SU-DHL-6 (cell line): ENCODE measurements around the gene EVI5L.

Experiments
- H2AFZ ChIP-seq: fragments of 200-600 bp; sonication (generic); 2 replicates; pipeline ENCODE4 v1.6.1; 2014; ENCODE audit warnings: low read depth, mild to moderate bottlenecking, moderate library complexity, mixed read lengths, antibody characterized with exemption, low read length; ENCODE audit not compliant: severe bottlenecking
- H3F3A ChIP-seq: fragments of 200-600 bp; shearing (Covaris generic); 2 replicates; pipeline ENCODE4 v1.6.0; 2016; ENCODE audit warnings: antibody characterized with exemption, mild to moderate bottlenecking; ENCODE audit not compliant: insufficient read depth
- H3K27ac ChIP-seq: fragments of 200-600 bp; sonication (generic); 2 replicates; pipeline ENCODE4 v1.5.1; 2016; ENCODE audit warnings: low read depth, mild to moderate bottlenecking, low read length, moderate library complexity, mixed read lengths
- H3K27me3 ChIP-seq: fragments of 200-600 bp; sonication (generic), shearing (Covaris generic); 2 replicates; pipeline ENCODE4 v1.6.0; 2014; ENCODE audit warnings: mild to moderate bottlenecking, low read length
- H3K36me3 ChIP-seq: fragments of 200-600 bp; sonication (generic); 2 replicates; pipeline ENCODE4 v1.6.1; 2014; ENCODE audit warnings: mild to moderate bottlenecking, low read length, mixed read lengths
- H3K4me2 ChIP-seq: fragments of 300-600, 200-600 bp; shearing (Covaris generic), sonication (generic); 2 replicates; pipeline ENCODE4 v1.6.0; 2014; ENCODE audit warnings: low read length, low read depth, mild to moderate bottlenecking; ENCODE audit not compliant: poor library complexity, severe bottlenecking
- H3K4me3 ChIP-seq: fragments of 200-600 bp; sonication (generic); 2 replicates; pipeline ENCODE4 v1.5.1; 2014; ENCODE audit warnings: antibody characterized with exemption, low read length, mild to moderate bottlenecking, mixed read lengths; ENCODE audit not compliant: insufficient read depth, poor library complexity, severe bottlenecking
- H3K79me2 ChIP-seq: fragments of 200-600 bp; sonication (generic); 2 replicates; pipeline ENCODE4 v1.6.1; 2014; ENCODE audit warnings: mild to moderate bottlenecking, low read length, moderate library complexity; ENCODE audit not compliant: insufficient read depth
- H3K9ac ChIP-seq: fragments of 200-600 bp; sonication (generic); 2 replicates; pipeline ENCODE4 v1.7.0; 2014; ENCODE audit warnings: mild to moderate bottlenecking, low read length
- H3K9me2 ChIP-seq: fragments of 200-600 bp; sonication (generic); replicated peaks from 2 replicates; pipeline ENCODE4 v1.6.1; 2014; ENCODE audit warnings: low read length; ENCODE audit not compliant: insufficient read depth
- H3K9me3 ChIP-seq: fragments of 200-600 bp; sonication (generic); 2 replicates; pipeline ENCODE4 v1.6.1; 2014; ENCODE audit warnings: low read length, mixed read lengths; ENCODE audit not compliant: insufficient read depth
- H4K20me1 ChIP-seq: fragments of 200-600 bp; sonication (generic); 2 replicates; pipeline ENCODE4 v1.6.1; 2014; ENCODE audit warnings: low read depth, mild to moderate bottlenecking, antibody characterized with exemption, low read length, moderate library complexity, mixed read lengths
- EZH2phosphoT487 ChIP-seq: fragments of 200-600 bp; sonication (generic), shearing (Covaris generic); conservative IDR thresholded peaks from 2 replicates; pipeline ENCODE4 v1.6.1; 2018; ENCODE audit warnings: mild to moderate bottlenecking, antibody characterized with exemption, low read length, moderate library complexity, mixed read lengths
- TF ChIP-seq, protein P1 (sequence below): fragments of 200-600 bp; sonication (generic); IDR thresholded peaks from one replicate; pipeline ENCODE4 v1.5.1; 2017; ENCODE audit warnings: antibody characterized with exemption, mild to moderate bottlenecking, low read length, moderate library complexity; ENCODE audit not compliant: insufficient read depth, poor library complexity, severe bottlenecking

Gene EVI5L

DNA sequence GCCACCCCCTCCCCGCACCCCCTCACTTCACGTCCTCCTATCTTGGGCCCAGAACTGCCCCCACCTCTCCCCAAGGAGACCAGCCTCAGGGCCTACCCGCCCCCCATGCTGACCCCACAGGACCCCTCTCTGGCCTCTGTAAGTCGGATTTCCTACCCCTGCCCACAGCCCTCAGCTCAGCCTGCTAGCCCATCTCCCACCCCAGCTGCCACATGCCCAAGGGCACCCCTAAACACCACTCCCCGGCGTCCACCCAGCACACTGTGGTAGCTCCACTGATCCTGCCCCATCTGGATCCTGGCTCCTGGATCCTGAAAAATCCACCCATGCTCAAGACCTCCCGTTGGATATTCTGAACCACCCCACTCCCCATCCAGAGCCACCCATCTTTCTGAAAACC lies 805 bp downstream of the EVI5L start:
- no peaks in the 10 kb centered on the region for H3F3A ChIP-seq
- H3K9me3 ChIP-seq, result no peaks in the 10 kb centered on the region
- peak overlapping the region; percentile 54 for H3K4me3 ChIP-seq
- H3K79me2 ChIP-seq, result no peaks in the 10 kb centered on the region
- no peaks in the 10 kb centered on the region for H3K9me2 ChIP-seq
- no peaks in the 10 kb centered on the region for H3K36me3 ChIP-seq
- H3K9ac ChIP-seq, result peak overlapping the region; percentile 49; the same call in 1 of the 2 replicates
- H3K27me3 ChIP-seq, result no peaks in the 10 kb centered on the region
- H4K20me1 ChIP-seq, result no peaks in the 10 kb centered on the region
- H3K27ac ChIP-seq, result no peak overlapping the region
- no peak overlapping the region for H2AFZ ChIP-seq
- H3K4me2 ChIP-seq, result peak overlapping the region; percentile 57
- TF ChIP-seq, protein P1, sequence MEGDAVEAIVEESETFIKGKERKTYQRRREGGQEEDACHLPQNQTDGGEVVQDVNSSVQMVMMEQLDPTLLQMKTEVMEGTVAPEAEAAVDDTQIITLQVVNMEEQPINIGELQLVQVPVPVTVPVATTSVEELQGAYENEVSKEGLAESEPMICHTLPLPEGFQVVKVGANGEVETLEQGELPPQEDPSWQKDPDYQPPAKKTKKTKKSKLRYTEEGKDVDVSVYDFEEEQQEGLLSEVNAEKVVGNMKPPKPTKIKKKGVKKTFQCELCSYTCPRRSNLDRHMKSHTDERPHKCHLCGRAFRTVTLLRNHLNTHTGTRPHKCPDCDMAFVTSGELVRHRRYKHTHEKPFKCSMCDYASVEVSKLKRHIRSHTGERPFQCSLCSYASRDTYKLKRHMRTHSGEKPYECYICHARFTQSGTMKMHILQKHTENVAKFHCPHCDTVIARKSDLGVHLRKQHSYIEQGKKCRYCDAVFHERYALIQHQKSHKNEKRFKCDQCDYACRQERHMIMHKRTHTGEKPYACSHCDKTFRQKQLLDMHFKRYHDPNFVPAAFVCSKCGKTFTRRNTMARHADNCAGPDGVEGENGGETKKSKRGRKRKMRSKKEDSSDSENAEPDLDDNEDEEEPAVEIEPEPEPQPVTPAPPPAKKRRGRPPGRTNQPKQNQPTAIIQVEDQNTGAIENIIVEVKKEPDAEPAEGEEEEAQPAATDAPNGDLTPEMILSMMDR, result no peak
- TF ChIP-seq EZH2phosphoT487, result no peak

DNA sequence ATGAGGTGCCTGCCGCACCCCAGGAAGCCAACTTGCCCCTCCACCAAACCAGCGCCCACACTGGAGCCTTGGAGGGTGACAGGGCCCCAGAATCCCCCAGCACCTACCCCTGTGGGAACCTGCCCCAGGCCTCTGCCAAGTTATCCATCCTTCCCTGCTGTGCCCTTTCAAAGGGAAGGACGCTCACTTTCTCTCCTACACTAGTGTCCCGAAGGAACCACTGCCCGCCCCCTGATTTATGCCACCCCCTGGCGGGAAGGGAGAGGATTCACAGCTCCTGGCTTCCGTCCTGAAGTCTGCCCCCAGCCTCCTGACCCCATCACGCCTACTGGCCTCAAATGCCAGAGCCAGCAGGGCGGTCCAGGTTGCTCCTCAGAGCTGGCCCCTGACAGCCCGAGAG lies 1.4 kb downstream of the EVI5L start:
- Histone ChIP-seq H3F3A (no peaks in the 10 kb centered on the region), H2AFZ (no peak overlapping the region), H3K9ac (no peak overlapping the region), H3K36me3 (no peaks in the 10 kb centered on the region), H3K9me3 (no peaks in the 10 kb centered on the region), H3K27ac (no peak overlapping the region), H3K4me3 (no peak overlapping the region), H3K79me2 (no peaks in the 10 kb centered on the region), H4K20me1 (no peaks in the 10 kb centered on the region), H3K27me3 (no peaks in the 10 kb centered on the region), H3K9me2 (no peaks in the 10 kb centered on the region), H3K4me2 (no peak overlapping the region)
- TF ChIP-seq EZH2phosphoT487, result no peak
- TF ChIP-seq, protein P1, result no peak

DNA sequence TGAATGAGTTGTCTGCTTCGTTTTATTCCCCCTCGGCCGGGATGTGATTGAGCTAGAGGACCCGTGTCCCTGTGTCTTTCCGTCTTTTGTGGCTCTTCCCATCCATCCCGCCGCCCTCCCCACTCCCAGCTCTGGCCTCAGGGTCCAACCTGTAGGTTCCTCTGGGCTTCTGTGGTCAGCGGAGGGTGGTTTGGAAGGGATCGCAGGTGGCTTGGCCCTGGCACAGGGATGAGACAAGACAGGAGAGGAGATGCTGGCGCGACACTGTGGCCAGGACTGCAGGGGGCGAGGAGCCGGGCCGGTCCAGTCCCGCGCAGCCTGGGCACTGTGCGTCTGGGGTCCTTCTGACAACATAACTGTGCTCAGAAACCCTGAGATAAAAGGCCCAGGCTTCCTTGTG lies 2.0 kb downstream of the EVI5L start:
- Histone ChIP-seq H3K27ac (no peak overlapping the region), H3K9me2 (no peaks in the 10 kb centered on the region), H3K9ac (no peak overlapping the region), H3K9me3 (no peaks in the 10 kb centered on the region), H2AFZ (no peak overlapping the region), H4K20me1 (no peaks in the 10 kb centered on the region), H3K4me2 (no peak overlapping the region), H3K4me3 (no peak overlapping the region), H3K27me3 (no peaks in the 10 kb centered on the region), H3K36me3 (no peaks in the 10 kb centered on the region), H3F3A (no peaks in the 10 kb centered on the region), H3K79me2 (no peaks in the 10 kb centered on the region)
- TF ChIP-seq EZH2phosphoT487, result no peak
- TF ChIP-seq, protein P1, result no peak
